Measurements from ENCODE around the gene MEIKIN.

Gene MEIKIN, protein sequence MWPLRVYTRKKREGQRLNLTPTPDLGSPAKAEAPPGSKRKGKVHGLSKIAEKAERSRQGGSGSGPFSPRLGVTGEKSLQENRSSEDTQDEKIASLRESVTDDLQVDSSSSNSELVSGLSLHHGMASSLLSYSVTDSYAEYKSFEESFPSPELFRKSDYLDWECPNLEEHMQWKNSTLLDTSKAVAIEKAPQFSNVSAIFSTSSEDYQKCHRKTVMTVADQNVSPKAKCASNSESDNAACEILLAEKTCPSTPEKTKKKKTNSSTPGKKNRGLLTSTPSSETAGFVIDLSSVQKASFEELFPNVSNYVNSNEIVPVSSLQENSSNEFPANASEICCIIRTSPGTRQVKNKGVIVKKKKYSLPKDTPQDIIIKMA

DNA sequence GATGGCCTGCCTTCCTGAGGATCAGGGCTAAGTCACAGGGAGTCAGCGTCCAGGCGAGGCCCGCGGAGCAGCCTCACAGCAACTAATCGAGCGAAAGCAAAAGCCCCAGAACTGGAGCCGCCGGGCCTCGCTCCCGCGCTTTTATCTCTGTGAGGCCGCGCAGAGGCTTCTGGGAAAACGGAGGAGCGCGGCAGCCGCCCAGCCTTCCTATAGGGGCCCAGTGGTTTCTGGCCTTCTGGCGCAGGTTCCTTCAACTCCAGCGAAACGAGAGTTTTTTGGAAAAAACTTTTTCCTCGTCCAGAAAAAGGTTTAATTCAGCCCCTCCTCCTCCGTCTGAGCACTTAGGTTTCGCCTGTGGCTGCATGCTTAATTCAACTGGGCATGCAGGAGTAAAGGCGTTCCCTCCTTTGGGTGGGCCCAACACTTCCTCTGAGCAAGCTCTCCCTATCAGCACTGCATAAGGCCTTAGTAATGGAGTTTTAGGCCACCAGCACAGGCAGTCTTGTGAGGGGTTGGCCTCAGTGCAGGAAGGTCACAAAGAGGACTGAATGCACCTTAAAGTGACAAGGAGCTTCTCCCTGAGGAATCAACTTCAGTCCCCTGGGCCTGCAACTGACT, at the start of gene MEIKIN:
Gene MEIKIN (minus strand): TSS at position 113 of the 618 bp plus-strand sequence. CDS start 158 bp downstream, outside the sequence.
- FAIRE-seq, result no peak

DNA sequence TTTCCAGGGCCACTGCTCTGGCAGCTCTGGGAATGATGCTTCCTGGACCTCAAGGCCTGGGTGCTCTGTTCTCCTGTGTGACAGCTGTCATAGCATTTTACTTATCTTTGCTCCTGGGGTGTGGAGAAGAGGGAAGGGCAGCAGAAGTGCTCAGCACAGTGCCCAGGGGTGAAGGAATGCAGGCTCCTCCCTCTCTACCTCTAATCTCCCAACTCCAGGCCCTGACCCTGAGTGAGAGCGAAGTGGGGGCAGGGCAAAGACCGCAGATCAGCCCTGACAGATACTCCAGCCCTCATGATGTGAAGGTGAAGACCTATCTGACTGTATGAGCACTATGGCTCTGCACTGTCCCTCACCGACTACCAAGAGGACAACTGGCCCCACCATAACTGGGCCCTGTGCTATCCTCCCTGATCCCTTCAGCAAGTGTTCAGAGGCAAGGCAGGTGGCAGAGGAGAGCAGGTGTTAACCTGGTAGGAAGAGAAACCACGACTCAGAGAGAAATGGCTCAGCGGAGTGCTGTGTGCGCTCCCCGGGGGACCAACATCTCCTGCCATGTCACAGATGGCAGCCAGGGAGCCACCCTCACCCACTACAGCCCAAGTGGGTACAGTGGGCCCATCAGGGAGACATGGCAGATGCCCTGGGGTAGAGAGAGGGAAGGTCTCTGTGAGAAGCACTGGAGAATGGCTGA, 49.2 kb upstream of the MEIKIN start:
- no peak for FAIRE-seq

DNA sequence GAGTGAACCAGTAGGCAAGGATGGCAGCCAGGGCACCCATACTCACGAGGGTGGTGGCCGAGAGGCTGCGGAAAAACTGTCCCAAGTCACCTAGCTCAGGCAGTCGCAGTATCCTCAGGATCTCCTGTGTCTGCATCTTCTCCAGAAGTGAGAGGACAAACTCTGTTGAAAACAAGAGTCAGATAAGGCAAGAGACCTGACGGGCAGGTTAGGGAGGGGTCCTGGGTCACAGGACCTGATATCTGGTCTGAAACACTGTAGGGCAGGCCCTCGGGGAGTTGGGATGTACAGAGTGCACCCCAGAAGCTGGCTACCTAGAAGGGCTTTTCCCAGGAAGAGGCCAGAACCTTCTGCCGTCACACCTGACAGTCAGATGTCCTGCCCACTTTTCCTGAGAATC, 48.6 kb upstream of the MEIKIN start:
- no peak for FAIRE-seq

DNA sequence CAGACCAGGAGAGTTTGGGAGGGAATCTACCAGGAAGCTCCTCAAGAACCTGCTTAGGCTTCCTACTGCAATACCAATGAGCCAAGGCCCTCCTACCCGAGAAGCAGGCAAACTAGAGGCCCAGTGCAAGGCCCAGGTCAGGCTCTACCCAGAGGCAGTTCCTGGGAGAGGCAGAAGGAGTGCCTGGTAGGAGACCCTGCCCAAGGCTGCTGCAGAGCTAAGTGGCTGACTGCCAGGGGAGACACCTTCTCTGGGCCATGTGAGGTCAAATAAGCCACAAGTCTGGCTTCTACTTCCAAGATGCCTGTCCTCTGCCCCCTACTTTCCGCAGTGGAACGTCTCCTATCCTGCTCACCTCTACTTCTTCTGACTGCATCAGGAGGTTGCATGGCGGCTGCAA, 48.2 kb upstream of the MEIKIN start:
- no peak for FAIRE-seq

DNA sequence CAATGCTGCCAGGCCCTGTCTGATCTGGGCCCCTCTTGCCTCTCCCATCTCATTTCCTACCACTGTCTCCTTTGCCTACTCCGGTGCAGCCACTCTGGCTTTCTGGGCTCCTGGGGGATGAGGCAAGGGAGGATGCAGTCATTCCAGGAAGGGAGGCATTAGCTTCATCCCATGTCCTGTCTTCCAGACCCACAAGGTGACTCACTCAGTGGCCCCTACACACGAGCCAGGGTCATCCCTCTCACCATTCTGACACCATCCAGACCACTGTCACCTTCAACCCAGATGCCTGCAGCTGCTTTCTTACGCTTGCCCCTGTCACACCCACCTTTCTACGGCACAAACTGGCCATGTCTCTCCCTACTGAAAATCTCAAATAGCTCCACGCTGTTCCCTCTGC, 46.9 kb upstream of the MEIKIN start:
- FAIRE-seq, result no peak

DNA sequence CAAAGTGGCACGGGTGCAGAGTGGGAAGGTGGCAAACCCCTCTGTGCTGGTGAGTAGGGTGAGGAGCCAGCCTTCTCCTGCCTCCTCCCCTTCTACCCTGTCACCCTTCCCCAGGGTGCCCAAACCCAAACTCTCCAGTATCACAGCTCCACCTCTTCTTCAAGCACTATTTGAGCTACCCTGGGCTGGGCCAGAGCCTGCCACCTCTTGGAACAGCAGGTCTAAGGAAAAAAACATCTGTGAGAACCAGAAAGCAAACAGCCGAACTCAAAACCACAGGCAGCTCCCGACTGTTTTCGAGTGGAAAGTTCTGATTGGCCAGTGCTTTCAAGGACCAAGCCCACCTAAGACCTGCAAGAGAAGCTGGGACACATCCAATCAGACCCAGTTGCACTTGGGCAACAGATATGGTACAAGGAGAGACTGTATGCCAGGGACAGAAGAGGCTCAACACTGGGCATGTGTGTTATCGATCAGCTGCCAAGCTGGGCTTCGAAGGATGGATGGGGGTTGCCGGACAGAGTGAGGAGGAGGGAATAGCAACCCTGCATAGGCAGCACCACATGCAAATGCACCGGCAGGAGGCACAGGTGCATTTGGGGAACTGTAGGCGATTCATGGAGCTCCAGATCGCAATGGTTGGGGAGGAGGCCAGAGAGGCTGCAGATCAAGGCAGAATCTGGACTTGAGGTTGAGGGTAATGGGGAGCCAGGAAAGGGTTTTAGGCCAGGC, 46.3 kb upstream of the MEIKIN start:
- FAIRE-seq, result no peak

DNA sequence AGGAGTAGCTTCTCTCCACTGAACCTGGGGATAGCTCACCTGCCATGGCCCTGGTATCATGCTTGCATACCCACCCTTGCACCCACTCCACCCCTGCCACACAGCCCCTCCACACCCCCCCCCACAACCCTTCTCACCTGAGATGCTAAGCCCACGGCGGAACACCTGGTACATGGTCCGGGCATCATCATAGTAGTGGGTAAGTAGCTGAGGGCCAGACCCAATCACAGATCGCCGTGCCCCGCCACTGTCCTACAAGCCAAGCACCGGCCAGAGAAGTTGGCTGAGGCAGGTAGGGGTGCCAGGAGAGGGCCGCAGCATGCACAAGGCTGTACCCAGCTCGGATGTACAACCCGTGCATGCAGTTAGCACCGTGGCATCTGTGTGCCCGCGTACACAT, 45.3 kb upstream of the MEIKIN start:
- no peak for FAIRE-seq

DNA sequence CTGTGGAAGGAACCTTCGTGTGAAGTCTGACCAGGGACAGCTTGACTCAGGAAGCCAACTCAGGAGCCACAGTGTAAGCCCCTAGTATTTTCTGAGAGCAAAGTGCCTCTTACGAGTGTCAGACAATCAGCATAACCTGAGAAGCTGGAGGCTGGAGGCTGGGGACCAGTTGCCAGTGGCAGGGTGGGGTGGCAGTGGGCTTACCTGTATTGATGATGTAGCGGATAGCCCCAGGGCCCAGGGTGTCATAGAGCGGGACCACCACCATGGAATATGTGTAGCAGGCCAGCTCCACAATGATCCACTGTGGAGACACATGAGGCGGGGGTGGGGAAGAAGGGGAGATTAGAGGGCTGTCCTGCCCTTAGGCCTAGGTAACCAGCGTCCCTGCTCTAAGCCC, 43.1 kb upstream of the MEIKIN start:
- FAIRE-seq, result no peak

DNA sequence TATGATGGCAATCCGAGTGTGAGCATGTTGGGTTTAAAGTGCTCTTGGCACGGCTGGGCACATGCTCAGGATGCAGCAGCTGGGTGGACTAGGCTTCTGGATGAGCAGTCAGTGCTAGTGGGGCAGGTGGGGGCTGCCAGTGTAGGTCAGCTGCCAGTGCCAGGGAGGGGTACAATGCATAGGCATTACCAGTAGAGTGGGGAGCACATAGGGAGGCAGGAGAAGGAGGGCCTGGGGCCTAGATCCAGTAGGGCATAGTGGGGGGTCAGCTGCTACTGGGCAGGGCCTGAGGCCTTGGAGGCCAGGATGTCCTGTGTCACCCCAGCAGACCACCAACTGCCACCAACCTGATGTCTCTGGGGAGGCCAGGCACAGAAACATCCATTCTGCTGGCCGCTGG, 41.8 kb upstream of the MEIKIN start:
- no peak for FAIRE-seq

DNA sequence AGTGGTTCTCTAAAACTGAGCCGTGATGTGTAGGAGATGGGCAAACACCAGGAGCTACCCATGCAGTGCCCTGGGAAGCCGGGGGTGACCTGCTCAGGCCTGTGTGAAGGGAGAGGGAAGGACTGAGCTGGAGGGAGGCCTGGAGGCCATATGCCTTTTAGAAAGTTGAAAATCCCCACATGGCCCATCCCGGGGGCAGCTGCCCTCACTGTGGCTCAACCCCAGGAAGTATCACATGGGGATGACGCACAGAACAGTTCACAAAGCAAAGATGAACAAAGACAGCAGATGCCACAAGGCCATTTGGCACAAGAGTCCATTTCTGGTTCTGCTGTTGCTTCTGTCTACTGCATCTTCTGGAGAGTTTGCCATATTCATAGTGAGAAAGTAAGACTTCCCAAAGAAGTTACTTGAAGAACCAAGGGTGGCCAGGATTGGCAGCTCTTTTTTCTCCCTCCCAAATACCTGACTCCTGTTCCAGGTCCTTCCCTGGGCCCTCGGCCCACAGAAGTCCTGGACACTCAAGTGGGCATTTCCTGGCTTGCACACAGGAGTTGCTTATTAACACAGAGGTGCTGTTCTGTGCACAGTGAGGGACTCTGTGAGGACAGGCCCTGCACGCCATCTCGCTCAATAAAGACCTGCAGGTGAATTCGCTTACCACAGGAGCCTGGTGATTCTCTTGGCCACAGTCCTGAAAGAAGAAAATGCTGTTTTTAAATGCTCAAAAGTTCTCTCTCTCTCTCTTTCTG, 40.9 kb upstream of the MEIKIN start:
- FAIRE-seq, result no peak

DNA sequence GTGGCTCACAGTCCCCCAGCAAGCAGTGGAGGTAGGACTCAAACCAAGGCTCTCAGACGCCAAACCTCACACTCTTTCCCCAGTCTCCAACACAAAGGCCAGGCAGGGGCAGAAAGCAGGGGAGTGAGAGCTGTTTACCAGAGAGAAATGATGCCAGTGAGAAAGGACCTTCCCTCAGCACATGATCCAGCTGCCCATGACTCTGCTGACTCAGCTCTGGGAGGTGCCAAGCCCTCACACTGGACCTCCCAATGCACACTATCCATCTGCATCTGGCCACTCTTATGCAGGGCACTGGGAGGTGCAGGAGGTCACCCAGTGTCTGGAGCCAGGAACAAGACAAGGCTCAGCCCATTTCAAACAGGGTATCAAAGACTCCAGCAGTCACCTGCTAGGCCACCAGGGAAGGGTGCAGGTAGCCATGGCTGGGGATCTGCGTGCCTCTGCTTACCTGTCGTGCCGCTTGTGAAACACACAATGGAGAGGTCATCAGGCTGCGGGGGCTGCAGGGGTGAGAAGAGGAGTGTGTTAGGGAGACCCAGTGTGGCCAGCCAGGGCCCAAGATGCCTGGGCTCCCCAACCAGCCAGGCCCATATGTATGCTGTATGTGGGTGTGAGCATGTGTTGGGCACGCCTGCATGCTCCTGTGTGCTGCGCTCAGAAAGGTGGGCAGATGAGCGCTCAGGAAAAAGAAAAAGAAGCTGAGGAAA, 39.6 kb upstream of the MEIKIN start:
- FAIRE-seq, result no peak

DNA sequence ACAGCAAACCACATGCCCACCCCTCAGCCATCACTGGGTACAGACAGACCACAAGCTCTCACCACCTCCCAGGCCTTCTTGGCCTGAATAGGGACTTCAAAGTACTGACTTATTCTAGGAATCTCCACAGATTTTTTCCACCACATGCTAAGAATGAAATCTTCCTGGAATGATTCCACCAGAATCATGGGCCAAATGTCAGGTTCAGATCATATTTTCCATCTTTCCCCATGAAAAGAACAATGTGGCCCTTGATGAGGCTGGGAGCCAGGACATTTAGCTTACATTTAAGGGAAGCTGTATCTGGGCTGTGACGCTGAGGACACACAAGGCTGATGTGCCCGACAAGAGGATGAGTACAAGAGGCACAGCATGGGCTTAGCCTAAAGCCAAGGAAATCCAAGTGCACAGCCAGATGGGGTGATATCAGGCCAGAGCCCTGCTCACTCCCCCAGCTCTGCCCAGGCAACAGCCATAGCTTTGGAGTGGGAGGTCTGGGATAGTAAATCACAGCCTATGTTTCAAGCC, 37.8 kb upstream of the MEIKIN start:
- no peak for FAIRE-seq

DNA sequence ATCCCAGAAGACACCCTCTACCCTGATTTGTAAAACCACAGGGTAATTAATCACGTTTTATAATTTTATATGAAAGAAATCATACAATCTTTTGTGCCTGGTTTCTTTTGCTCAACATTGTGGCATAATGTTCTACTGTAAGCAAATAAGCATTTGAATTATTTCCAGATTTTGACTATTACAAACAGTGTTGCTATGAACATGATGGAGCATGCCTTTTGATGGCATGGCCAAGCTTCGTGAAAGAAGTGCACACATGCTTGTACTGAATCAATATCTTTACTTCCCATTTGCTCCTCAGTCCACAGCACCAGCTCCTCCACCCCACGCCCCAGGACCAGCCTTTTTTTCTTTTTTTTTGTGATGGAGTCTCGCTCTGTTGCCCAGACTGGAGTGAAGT, 36.1 kb upstream of the MEIKIN start:
- no peak for FAIRE-seq

DNA sequence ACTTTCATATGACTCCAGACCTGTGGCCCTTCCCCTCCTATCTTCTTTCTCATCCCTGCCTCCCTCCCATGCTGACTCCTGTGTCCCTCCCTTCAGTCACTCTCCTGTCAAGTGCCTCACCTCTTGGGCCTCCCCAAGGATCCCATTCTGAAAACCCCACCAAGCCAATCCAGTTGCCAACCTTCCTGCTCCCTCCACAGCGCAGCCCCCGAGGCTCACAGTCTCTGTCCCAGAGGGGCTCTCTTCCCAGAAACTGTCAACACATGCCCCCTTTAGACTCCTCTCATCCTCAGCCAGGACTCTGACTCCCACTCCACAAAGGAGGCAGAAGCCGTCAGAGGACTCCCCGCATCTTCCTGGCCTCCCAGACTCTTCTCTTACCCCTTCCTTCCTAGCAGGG, 35.2 kb upstream of the MEIKIN start:
- FAIRE-seq, result no peak

DNA sequence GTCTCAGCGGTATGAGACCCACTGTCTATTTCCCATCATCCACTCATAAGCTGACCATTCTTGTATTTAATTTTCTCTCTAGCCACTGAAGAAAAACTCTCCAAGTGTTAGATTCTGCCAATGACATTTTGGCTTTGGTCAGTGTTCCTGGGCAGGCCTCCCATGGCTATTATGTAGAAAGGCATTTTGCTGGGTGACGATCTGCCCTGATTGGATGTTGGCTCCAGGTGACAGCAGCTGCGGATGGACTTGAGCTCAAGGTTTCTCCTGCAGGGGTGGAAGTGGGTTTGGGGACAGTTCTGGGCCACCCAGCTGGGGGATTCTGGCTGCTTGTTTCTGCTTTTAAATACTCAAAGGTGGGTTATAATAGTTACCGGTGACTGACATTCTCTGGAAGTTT, 34.4 kb upstream of the MEIKIN start:
- no peak for FAIRE-seq

DNA sequence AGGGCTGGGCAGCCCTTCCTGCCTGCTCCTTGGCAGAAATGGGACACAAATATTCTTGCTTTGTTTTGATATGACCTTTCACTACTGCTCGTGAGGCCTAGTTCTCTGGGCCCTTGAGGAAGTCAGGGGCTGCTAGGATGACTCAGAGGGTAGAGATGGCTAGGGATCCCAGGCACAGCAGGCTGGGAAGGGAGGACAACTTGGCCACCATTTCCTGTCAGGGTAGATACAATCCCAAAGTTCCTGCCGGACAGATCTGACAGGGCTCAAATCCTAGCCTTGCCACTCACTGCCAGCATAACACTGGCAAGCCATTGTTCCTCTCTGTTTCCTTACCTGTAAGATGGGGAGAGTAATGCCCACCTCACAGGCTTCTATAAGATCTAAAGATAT, 31.7 kb upstream of the MEIKIN start:
- FAIRE-seq, result no peak

DNA sequence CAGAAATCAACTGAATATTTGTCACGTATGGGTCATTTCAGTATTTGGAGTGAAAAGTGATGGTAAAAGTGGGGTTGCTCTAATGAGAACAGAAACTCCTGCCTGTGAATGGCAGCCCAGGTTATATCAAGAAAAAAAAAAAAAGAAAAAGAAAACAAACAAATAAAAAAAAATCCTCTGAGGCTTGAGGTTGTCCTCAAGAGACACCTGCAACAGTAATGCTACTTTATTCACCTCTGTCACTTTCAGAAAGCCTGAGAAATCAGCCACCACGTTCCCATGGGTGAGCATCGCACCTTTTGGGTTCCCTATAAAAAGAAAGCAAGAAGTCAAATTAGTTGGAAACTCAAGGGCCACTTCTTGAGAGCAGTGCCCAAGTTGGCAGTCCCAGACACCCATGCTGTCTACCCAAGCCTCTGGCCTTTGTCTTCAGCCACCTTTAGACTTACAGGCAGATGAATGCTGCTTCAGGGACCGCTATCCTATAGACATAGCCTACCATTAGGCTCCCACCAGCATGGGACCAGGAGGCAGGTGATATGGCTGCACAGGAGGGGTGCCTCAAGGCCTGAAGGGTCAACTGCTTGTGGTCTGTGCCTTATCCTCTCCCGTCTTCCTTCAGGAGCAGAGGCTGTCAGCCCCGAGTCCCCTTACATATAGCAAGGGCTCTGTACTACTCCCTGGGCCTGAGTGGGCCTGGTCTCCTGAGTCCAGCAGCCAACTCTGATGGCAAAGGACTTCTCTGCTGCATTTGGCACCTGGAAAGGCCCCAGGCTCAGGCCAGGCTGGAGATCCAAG, 31.1 kb upstream of the MEIKIN start:
- no peak for FAIRE-seq

DNA sequence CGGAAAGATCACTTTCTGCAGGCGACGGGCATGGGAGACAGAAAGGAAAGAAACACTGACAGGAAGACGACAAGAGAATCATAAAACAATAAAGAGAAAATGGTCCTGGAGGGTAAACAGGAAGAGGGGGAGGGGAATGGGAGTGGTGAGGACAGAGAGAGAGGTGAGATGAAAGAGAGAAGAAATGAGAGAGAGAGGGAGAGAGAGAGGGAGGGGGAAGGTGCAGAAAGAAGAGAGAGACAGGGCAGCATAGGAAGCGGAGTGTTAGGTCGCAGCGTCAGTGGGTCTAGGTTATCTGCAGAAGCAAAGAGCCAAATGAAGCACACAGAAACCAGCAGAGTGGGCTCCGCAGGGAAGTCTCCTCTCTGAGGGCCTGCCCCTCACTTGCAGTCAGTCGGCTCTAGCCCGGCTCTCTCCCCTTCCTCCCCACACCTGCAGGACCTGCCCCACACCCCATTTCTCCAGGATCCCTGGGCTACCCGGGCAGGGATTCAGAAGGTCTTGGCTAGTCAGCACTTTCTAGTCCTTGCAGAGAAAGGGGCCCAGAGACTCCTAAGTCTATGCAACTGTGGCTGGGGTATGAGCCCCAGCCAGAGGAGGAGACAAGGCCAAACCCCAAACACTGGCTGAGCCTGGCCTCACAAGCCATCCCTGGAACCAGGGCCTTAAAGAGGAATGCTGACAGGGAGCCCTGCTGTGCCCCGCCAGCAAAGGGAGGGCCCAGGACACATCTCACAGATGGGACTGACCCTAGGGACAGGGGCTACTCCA, 29.7 kb upstream of the MEIKIN start:
- FAIRE-seq, result no peak

DNA sequence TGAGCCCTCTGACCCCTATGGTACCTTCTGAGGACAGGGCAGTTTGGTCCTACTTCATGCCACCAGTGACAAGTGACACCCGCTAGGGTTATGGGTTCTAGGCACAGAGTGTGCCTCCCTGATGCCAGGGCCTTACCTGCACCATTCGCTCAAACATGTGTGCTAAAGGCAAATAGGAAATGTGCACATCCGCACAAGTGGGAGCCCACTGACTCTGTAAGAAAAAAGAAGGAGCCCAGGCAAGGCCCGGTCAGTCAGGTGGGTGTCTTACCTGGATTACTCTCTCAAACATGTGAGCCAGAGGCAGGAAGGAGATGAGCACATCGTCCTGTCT, 29.1 kb upstream of the MEIKIN start:
- no peak for FAIRE-seq

DNA sequence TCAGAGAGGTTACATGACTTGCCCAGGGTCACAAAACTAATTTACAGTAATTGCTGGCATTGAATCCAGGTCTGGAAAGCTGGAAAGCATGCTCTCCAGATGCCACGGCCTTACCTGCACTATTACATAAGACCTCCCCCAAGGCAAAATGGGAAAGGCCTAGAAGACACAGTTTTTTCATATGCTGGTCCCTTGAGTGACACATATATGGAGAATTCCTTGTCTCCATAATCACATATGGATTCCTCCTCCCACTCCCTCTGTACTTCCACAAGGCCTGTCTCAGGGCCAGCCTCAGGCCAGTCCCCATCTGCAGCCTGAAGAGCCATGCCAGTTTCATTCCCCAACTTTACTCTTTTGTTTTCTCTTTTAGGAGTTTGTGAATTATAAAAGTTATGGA, 28.6 kb upstream of the MEIKIN start:
- FAIRE-seq, result no peak

Measured in colon (tissue), 2 donors.